Smooth muscle cell (in vitro differentiated cells): ENCODE data around the gene OBI1. TPM values are rescaled to one million over a fixed set of nuclear protein-coding genes. Genes with fewer than 3 reads are reported as not detected.

Source experiments
- DNase-seq: peaks from one replicate; lab custom pipeline; 2025; ENCODE audit not compliant: unreplicated experiment; lab: John Stamatoyannopoulos, UW
- H2AFZ ChIP-seq: fragments of 200-600 bp; sonication (generic); 2 replicates; pipeline ENCODE4 v1.6.0; 2016; ENCODE audit warnings: antibody characterized with exemption, low read depth, mild to moderate bottlenecking
- H3F3A ChIP-seq: fragments of 200-600 bp; sonication (generic); 2 replicates; pipeline ENCODE4 v1.6.0; 2017; ENCODE audit warnings: antibody characterized with exemption, low read depth
- H3K27ac ChIP-seq: fragments of 200-600 bp; sonication (generic); 2 replicates; pipeline ENCODE4 v1.5.1; 2016; ENCODE audit warnings: low read depth, mild to moderate bottlenecking
- H3K27me3 ChIP-seq: fragments of 200-600 bp; sonication (generic); 2 replicates; pipeline ENCODE4 v1.6.1; 2016; ENCODE audit warnings: low read depth, mild to moderate bottlenecking
- H3K36me3 ChIP-seq: fragments of 200-600 bp; sonication (generic); 2 replicates; pipeline ENCODE4 v1.5.1; 2016; ENCODE audit warnings: low read depth
- H3K4me1 ChIP-seq: fragments of 200-600 bp; sonication (generic); 2 replicates; pipeline ENCODE4 v1.5.1; 2016; ENCODE audit warnings: low read depth
- H3K4me2 ChIP-seq: fragments of 200-600 bp; sonication (generic); 2 replicates; pipeline ENCODE4 v1.6.0; 2016; ENCODE audit warnings: mild to moderate bottlenecking
- H3K4me3 ChIP-seq: fragments of 200-600 bp; sonication (generic); 2 replicates; pipeline ENCODE4 v1.5.1; 2016; ENCODE audit warnings: mild to moderate bottlenecking
- H3K79me2 ChIP-seq: fragments of 200-600 bp; sonication (generic); 2 replicates; pipeline ENCODE4 v1.6.0; 2016; ENCODE audit warnings: low read depth, mild to moderate bottlenecking
- H3K9ac ChIP-seq: fragments of 200-600 bp; sonication (generic); 2 replicates; pipeline ENCODE4 v1.6.0; 2016; ENCODE audit warnings: low read depth
- H3K9me3 ChIP-seq: fragments of 200-600 bp; sonication (generic); replicated peaks from 2 replicates; pipeline ENCODE4 v1.5.1; 2016; ENCODE audit warnings: low read depth
- H4K20me1 ChIP-seq: fragments of 200-600 bp; sonication (generic); 2 replicates; pipeline ENCODE4 v1.6.0; 2016; ENCODE audit warnings: low read depth
- CTCF ChIP-seq: fragments of 200-600 bp; sonication (generic); IDR thresholded peaks from 2 replicates; pipeline ENCODE4 v1.5.1; 2017; ENCODE audit warnings: borderline replicate concordance, mild to moderate bottlenecking, antibody characterized with exemption; ENCODE audit not compliant: insufficient read depth, poor library complexity, severe bottlenecking
- WGBS: methylation state at CpG from one replicate; pipeline ENCODE4 v1.1.7; 2016; ENCODE audit warnings: low lambda C conversion rate; 5-methylcytosine and 5-hydroxymethylcytosine counted together
- polyA plus RNA-seq: library from polyadenylated mRNA; unstranded; fragments of >200 nt; fragmentation: Nextera tagmentation; extraction: Ambion mirVana; gene quantifications from 2 replicates; pipeline ENCODE4 v1.2.1, GENCODE V29; 2016
- total RNA-seq: library from RNA; depleted of rRNA; stranded (reverse); fragments of >200 nt; gene quantifications from 2 replicates; pipeline ENCODE4 v1.2.3, GENCODE V29; 2014

OBI1 gene
- total and polyA plus RNA-seq, 2 experiments from 2014 or later, result 7.0 to 15.2 TPM

- Histone ChIP-seq H3K27me3 (peaks cover 96% of the 10 kb centered on the region), H3K4me1 (peaks cover 25% of the 10 kb centered on the region), H3K27ac (no peak overlapping the region), H4K20me1 (no peaks in the 10 kb centered on the region), H3K36me3 (no peaks in the 10 kb centered on the region), H3K4me2 (no peak overlapping the region), H3K9me3 (no peaks in the 10 kb centered on the region), H2AFZ (no peak overlapping the region), H3K9ac (no peak overlapping the region), H3K4me3 (no peak overlapping the region), H3F3A (no peaks in the 10 kb centered on the region), H3K79me2 (no peaks in the 10 kb centered on the region)
- TF ChIP-seq CTCF, result no peak
- no peak for DNase-seq
- WGBS, result 18% methylated on average over 5 of the region's 5 CpGs
Observed at GRCh38 chr13:78598966-78599644, 59.9 kb downstream of the OBI1 start.

DNA sequence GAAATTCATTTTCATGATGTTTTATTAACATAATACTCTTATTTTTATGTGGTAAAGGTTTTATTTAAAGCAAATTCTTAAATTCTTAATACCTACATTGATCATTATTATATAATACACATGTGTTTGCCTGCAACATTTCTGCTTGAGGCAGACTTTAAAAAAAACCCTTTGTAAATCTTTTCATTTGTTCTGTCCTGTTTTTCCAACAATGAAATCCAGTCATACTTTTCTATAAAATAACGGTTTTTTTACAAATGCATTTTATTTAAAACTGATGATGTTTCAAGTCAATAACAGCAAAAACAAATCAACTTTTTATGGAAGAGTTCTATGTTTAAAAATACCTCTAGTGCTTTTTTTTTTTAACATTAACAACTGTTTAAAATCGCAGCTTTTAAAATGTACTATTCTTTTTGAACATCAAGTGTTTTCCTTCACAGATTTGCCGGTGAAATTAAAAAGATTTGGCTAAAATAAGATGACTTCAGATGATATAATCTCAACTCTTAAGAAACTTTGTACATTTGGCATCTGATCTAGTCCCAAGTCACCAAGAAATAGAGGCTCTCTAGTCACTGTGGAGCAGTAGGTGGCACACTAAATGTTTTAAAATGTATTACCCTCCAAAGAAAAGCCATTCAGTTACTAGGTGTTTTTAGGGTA lies 60.7 kb downstream of the OBI1 start:
- Histone ChIP-seq H3F3A (no peaks in the 10 kb centered on the region), H3K79me2 (no peaks in the 10 kb centered on the region), H3K4me1 (peaks cover 22% of the 10 kb centered on the region), H3K9ac (no peak overlapping the region), H3K27ac (no peak overlapping the region), H2AFZ (no peak overlapping the region), H3K27me3 (peaks cover 96% of the 10 kb centered on the region), H3K36me3 (no peaks in the 10 kb centered on the region), H3K9me3 (no peaks in the 10 kb centered on the region), H3K4me2 (no peak overlapping the region), H3K4me3 (no peak overlapping the region), H4K20me1 (no peaks in the 10 kb centered on the region)
- no peak for TF ChIP-seq CTCF
- DNase-seq, result no peak
- 31% methylated on average over 3 of the region's 3 CpGs for WGBS

DNA sequence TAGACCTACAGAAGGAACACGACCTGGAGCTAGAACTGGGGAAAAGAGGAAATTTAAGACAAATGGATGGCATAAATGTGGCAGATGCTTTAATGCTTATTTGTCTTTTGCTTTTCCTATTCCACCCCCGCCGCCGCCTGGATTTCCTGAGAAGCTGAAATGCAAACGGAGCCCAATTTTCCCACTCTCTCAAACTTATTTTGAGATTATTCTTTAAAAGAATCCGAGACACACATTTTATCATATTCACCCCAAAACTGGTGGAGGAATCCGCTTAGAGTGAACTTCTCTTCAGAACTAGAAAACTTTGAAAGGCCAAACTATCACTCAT lies 61.4 kb downstream of the OBI1 start:
- TF ChIP-seq CTCF, result no peak
- 6% methylated on average over 7 of the region's 7 CpGs for WGBS
- H3K27me3 ChIP-seq, result peaks cover 96% of the 10 kb centered on the region

More for the DNA sequence above, 61.4 kb downstream of the OBI1 start:
- Histone ChIP-seq H3K4me2 (no peak overlapping the region), H4K20me1 (no peaks in the 10 kb centered on the region), H3K9ac (no peak overlapping the region), H2AFZ (no peak overlapping the region), H3K4me3 (no peak overlapping the region), H3K27ac (no peak overlapping the region), H3F3A (no peaks in the 10 kb centered on the region), H3K79me2 (no peaks in the 10 kb centered on the region), H3K9me3 (no peaks in the 10 kb centered on the region), H3K36me3 (no peaks in the 10 kb centered on the region), H3K4me1 (peaks cover 19% of the 10 kb centered on the region)
- DNase-seq, result no peak
